Measurements from ENCODE around the gene CEL.

DNA sequence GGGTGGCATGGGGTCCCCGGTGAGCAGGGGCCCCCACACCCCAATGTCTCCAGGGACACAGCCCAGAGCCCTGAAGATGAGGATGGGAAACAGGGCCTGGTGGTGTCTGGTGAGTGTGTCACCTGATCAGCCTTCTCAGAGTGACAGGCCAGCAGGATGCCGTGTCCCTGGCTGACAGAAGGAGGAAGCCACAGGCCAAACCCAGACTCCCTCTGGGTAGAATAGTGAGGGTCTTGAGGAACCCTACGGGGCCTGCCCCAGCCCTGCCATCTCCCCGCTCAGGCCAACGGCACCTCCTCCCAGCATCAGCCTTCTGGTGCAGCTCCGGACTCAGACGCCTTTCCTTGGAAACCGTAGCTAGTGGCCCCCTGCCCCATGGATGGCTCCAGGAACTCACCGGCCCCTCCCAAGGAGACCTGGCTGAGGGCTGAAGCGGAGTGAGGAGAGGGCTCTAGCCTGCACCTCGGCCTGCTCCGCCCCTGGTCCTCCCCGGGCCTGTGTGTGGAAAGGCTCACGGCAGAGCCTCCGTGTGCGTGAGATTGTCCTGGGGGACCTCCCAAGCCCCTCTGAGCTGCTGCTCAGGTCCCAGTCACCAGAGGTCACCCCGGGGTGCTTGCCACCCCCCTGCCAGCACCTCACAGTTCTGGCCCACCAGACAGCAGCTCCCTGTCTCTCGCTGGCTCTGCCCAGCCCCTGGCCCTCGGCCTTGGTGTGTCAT is 53.3 kb downstream of the CEL start:
- TF ChIP-seq, protein P1, sequence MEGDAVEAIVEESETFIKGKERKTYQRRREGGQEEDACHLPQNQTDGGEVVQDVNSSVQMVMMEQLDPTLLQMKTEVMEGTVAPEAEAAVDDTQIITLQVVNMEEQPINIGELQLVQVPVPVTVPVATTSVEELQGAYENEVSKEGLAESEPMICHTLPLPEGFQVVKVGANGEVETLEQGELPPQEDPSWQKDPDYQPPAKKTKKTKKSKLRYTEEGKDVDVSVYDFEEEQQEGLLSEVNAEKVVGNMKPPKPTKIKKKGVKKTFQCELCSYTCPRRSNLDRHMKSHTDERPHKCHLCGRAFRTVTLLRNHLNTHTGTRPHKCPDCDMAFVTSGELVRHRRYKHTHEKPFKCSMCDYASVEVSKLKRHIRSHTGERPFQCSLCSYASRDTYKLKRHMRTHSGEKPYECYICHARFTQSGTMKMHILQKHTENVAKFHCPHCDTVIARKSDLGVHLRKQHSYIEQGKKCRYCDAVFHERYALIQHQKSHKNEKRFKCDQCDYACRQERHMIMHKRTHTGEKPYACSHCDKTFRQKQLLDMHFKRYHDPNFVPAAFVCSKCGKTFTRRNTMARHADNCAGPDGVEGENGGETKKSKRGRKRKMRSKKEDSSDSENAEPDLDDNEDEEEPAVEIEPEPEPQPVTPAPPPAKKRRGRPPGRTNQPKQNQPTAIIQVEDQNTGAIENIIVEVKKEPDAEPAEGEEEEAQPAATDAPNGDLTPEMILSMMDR (IDR thresholded peaks at IDR 0.05), result no peak
- TF ChIP-seq, protein P2, sequence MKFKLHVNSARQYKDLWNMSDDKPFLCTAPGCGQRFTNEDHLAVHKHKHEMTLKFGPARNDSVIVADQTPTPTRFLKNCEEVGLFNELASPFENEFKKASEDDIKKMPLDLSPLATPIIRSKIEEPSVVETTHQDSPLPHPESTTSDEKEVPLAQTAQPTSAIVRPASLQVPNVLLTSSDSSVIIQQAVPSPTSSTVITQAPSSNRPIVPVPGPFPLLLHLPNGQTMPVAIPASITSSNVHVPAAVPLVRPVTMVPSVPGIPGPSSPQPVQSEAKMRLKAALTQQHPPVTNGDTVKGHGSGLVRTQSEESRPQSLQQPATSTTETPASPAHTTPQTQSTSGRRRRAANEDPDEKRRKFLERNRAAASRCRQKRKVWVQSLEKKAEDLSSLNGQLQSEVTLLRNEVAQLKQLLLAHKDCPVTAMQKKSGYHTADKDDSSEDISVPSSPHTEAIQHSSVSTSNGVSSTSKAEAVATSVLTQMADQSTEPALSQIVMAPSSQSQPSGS (CRISPR knock-in tag; IDR thresholded peaks at IDR 0.05; ENCODE audit: borderline replicate concordance, low read depth), result no peak
- no peak for TF ChIP-seq NR3C1 (CRISPR knock-in tag; conservative IDR thresholded peaks at IDR 0.05; ENCODE audit: low read depth)
